OCI-LY1 (cell line): ENCODE data around the gene ANKRD37.

Experiments
- H2AFZ ChIP-seq: fragments of 200-600 bp; sonication (generic), shearing (Covaris generic); 2 replicates; pipeline ENCODE4 v1.6.0; 2014; ENCODE audit warnings: antibody characterized with exemption, mild to moderate bottlenecking, low read length
- H3F3A ChIP-seq: fragments of 200-600 bp; sonication (generic), shearing (Covaris generic); 2 replicates; pipeline ENCODE4 v1.6.0; 2014; ENCODE audit warnings: mild to moderate bottlenecking, antibody characterized with exemption, low read length, moderate library complexity; ENCODE audit not compliant: insufficient read depth
- H3K27ac ChIP-seq: fragments of 200-600 bp; sonication (generic); 2 replicates; pipeline ENCODE4 v1.5.1; 2014; ENCODE audit warnings: low read length, mixed run types, mild to moderate bottlenecking, low read depth; ENCODE audit not compliant: poor library complexity, severe bottlenecking
- H3K27me3 ChIP-seq: fragments of 200-600 bp; sonication (generic); 2 replicates; pipeline ENCODE4 v1.6.0; 2014; ENCODE audit warnings: antibody characterized with exemption, mild to moderate bottlenecking, low read length, moderate library complexity; ENCODE audit not compliant: insufficient read depth
- H3K36me3 ChIP-seq: fragments of 200-600 bp; sonication (generic); 2 replicates; pipeline ENCODE4 v1.6.1; 2014; ENCODE audit warnings: mild to moderate bottlenecking, antibody characterized with exemption, low read length, moderate library complexity, mixed read lengths; ENCODE audit not compliant: insufficient read depth
- H3K4me1 ChIP-seq: fragments of 200-600 bp; sonication (generic); 2 replicates; pipeline ENCODE4 v1.5.1; 2014; ENCODE audit warnings: mild to moderate bottlenecking, low read length, moderate library complexity; ENCODE audit not compliant: insufficient read depth, severe bottlenecking
- H3K4me2 ChIP-seq: fragments of 200-600 bp; sonication (generic), shearing (Covaris generic); 2 replicates; pipeline ENCODE4 v1.6.1; 2014; ENCODE audit warnings: low read length
- H3K4me3 ChIP-seq: fragments of 200-600 bp; sonication (generic); 2 replicates; pipeline ENCODE4 v1.5.1; 2014; ENCODE audit warnings: low read length, low read depth, mild to moderate bottlenecking, mixed read lengths; ENCODE audit not compliant: poor library complexity, severe bottlenecking
- H3K79me2 ChIP-seq: fragments of 200-600 bp; shearing (Covaris generic); 2 replicates; pipeline ENCODE4 v1.6.1; 2016; ENCODE audit warnings: mixed run types, low read length, mixed read lengths; ENCODE audit not compliant: insufficient read depth
- H3K9ac ChIP-seq: fragments of 200-600 bp; sonication (generic), shearing (Covaris generic); 2 replicates; pipeline ENCODE4 v1.6.1; 2014; ENCODE audit warnings: mild to moderate bottlenecking, low read length, mixed read lengths
- H3K9me2 ChIP-seq: fragments of 200-600 bp; sonication (generic), shearing (Covaris generic); 2 replicates; pipeline ENCODE4 v1.6.1; 2014; ENCODE audit warnings: low read depth, mild to moderate bottlenecking, low read length, mixed read lengths
- H3K9me3 ChIP-seq: fragments of 200-600 bp; shearing (Covaris generic); 2 replicates; pipeline ENCODE4 v1.6.1; 2014; ENCODE audit warnings: low read length, mixed read lengths
- H4K20me1 ChIP-seq: fragments of 200-600 bp; sonication (generic), shearing (Covaris generic); 2 replicates; pipeline ENCODE4 v1.6.0; 2016; ENCODE audit warnings: mild to moderate bottlenecking, low read length; ENCODE audit not compliant: insufficient read depth
- EZH2 ChIP-seq: fragments of 200-600 bp; sonication (generic), shearing (Covaris generic); IDR thresholded peaks from 2 replicates; pipeline ENCODE4 v1.8.0; 2017; ENCODE audit warnings: borderline replicate concordance, mixed run types, mild to moderate bottlenecking, antibody characterized with exemption, low read length, moderate library complexity, mixed read lengths
- TF ChIP-seq, protein P1 (sequence below): fragments of 200-600 bp; sonication (generic), shearing (Covaris generic); IDR thresholded peaks from 2 replicates; pipeline ENCODE4 v1.5.1; 2017; ENCODE audit warnings: mild to moderate bottlenecking, antibody characterized with exemption, low read length, moderate library complexity, mixed read lengths

The ANKRD37 gene

DNA sequence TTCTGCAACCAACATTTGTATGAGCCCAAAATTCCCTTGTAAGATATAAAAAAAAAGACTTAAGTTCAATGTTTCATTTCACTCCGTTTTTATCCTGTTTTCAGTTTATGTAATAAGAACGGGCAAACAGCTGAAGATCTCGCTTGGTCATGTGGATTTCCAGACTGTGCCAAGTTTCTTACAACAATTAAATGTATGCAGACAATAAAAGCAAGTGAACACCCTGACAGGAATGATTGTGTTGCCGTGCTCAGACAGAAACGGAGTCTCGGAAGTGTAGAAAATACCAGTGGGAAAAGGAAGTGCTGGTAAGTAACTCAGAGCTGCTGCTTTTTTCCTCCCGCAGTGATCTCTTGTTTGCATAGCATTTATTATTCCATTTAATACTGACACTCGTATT lies 2.8 kb downstream of the ANKRD37 start:
- no peak for TF ChIP-seq EZH2
- TF ChIP-seq, protein P1, sequence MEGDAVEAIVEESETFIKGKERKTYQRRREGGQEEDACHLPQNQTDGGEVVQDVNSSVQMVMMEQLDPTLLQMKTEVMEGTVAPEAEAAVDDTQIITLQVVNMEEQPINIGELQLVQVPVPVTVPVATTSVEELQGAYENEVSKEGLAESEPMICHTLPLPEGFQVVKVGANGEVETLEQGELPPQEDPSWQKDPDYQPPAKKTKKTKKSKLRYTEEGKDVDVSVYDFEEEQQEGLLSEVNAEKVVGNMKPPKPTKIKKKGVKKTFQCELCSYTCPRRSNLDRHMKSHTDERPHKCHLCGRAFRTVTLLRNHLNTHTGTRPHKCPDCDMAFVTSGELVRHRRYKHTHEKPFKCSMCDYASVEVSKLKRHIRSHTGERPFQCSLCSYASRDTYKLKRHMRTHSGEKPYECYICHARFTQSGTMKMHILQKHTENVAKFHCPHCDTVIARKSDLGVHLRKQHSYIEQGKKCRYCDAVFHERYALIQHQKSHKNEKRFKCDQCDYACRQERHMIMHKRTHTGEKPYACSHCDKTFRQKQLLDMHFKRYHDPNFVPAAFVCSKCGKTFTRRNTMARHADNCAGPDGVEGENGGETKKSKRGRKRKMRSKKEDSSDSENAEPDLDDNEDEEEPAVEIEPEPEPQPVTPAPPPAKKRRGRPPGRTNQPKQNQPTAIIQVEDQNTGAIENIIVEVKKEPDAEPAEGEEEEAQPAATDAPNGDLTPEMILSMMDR, result no peak
- H3K4me3 ChIP-seq, result no peak overlapping the region
- H2AFZ ChIP-seq, result no peak overlapping the region
- no peaks in the 10 kb centered on the region for H3K27me3 ChIP-seq
- H3K9me3 ChIP-seq, result no peaks in the 10 kb centered on the region
- H3K9me2 ChIP-seq, result no peaks in the 10 kb centered on the region
- H3K9ac ChIP-seq, result no peak overlapping the region
- H3K4me2 ChIP-seq, result peak overlapping the region; percentile 14; the same call in 1 of the 2 replicates
- no peaks in the 10 kb centered on the region for H3K79me2 ChIP-seq
- H3K27ac ChIP-seq, result peak overlapping the region; percentile 36
- H3K4me1 ChIP-seq, result peaks cover 47% of the 10 kb centered on the region
- H3K36me3 ChIP-seq, result peaks cover 48% of the 10 kb centered on the region; the same call in 1 of the 2 replicates
- 0 out of 2 replicates have a peak, but pooled peaks cover 2% of the 10 kb centered on the region for H3F3A ChIP-seq
- no peaks in the 10 kb centered on the region for H4K20me1 ChIP-seq

DNA sequence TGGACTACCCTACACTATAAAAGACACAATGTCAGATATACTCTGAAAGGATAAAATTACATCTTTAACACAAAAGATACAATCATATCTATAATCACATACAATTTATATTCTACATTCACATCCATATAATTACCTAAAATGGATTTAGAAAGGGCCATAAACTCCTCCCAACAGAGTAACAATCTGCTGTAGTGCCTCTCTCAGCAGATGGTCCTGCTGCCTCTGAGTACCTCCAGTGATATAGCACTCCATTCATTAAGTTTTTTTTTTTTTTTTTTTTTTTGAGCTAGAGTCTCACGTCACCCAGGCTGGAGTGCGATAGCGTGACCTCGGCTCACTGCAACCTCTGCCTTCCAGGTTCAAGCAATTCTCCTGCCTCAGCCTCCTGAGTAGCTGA lies 7.4 kb downstream of the ANKRD37 start:
- Histone ChIP-seq H3K9me3 (no peaks in the 10 kb centered on the region), H3K36me3 (peaks cover 56% of the 10 kb centered on the region; the same call in 1 of the 2 replicates), H3K79me2 (no peaks in the 10 kb centered on the region), H3K9ac (no peak overlapping the region), H3K9me2 (no peaks in the 10 kb centered on the region), H3K4me2 (no peak overlapping the region), H3K4me3 (no peak overlapping the region), H3K27ac (no peak overlapping the region), H3K4me1 (peaks cover 28% of the 10 kb centered on the region), H4K20me1 (no peaks in the 10 kb centered on the region), H3K27me3 (no peaks in the 10 kb centered on the region), H3F3A (0 out of 2 replicates have a peak, but pooled peaks cover 2% of the 10 kb centered on the region), H2AFZ (no peak overlapping the region)
- TF ChIP-seq, protein P1, result no peak
- TF ChIP-seq EZH2, result no peak

DNA sequence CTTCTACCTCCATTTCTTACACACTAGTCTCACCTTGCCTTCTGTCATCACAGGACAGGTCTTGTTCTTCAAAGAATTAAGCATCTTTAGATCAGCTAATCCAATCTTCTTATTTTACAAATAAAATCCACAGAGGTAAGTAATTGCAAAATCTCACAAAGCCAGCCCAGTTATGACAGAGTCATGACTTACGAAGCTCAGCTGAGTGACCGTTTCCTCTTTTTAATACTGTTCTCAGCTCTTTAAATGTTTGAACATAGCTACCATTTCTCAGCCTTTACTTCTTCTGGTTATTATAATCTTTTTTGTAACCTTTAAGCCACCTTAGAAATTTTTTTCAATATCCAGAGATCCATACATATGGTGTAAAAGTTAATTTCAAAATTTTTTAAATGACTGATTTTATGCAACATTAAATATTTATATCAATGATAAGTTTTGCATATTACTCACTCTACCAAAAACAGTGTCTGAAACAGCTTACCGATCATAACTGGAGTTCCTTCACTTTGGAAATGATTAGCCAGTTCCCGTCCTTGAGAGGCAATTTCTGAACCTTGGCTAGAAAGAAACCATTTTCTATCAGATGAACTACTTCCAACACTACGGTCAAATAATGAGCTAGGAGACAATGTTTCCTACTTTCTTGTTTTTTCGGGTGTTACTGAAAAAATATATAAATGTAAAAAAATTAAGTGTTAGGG lies 8.8 kb downstream of the ANKRD37 start:
- Histone ChIP-seq H3K4me3 (no peak overlapping the region), H3K36me3 (peaks cover 46% of the 10 kb centered on the region; the same call in 1 of the 2 replicates), H3K27me3 (no peaks in the 10 kb centered on the region), H3K9me2 (no peaks in the 10 kb centered on the region), H3K9me3 (no peaks in the 10 kb centered on the region), H3K9ac (peak overlapping the region; percentile 28; the same call in 1 of the 2 replicates), H3F3A (no peaks in the 10 kb centered on the region), H2AFZ (no peak overlapping the region), H4K20me1 (no peaks in the 10 kb centered on the region), H3K4me2 (peak overlapping the region; percentile 36; the same call in 1 of the 2 replicates), H3K27ac (peak overlapping the region; percentile 74), H3K79me2 (no peaks in the 10 kb centered on the region), H3K4me1 (peaks cover 16% of the 10 kb centered on the region)
- TF ChIP-seq, protein P1, result no peak
- no peak for TF ChIP-seq EZH2
